Activated CD8-positive, alpha-beta memory T cell treated with anti-CD3 and anti-CD28 coated beads for 24 hours (primary cell): ENCODE data around the gene MTRFR.
"Not testable (repeated sequence)": the region's sequence is repeated elsewhere in the genome, so short reads cannot be mapped to it uniquely, and the experiment has no call there.

Experiments used
- DNase-seq: peaks from one replicate; pipeline ENCODE4 v3.0.0-alpha.2; 2020

MTRFR gene

GRCh38 chr12:123250471-123251383, 17.5 kb downstream of the MTRFR start:
- peak; percentile 55 for DNase-seq

- peak; percentile 50 for DNase-seq
Measured at GRCh38 chr12:123251403-123252076, 18.3 kb downstream of the MTRFR start.

GRCh38 chr12:123252365-123252764, 19.1 kb downstream of the MTRFR start:
- not testable (repeated sequence) for DNase-seq

GRCh38 chr12:123253641-123254459, 20.6 kb downstream of the MTRFR start:
- DNase-seq, result no peak

GRCh38 chr12:123254853-123255446, 21.7 kb downstream of the MTRFR start:
- no peak for DNase-seq

- DNase-seq, result no peak
Measured at GRCh38 chr12:123258593-123258992, 25.4 kb downstream of the MTRFR start.

- DNase-seq, result no peak
Measured at GRCh38 chr12:123260081-123260480, 26.8 kb downstream of the MTRFR start.

- DNase-seq, result no peak
Measured at GRCh38 chr12:123261196-123261595, 28.0 kb downstream of the MTRFR start.

- no peak for DNase-seq
Measured at GRCh38 chr12:123263196-123263817, 30.1 kb downstream of the MTRFR start.

- DNase-seq, result no peak
Measured at GRCh38 chr12:123264642-123265041, 31.4 kb downstream of the MTRFR start.

- no peak for DNase-seq
Measured at GRCh38 chr12:123265851-123266678, 32.8 kb downstream of the MTRFR start.

GRCh38 chr12:123266679-123267277, 33.5 kb downstream of the MTRFR start:
- DNase-seq, result no peak

GRCh38 chr12:123267335-123267920, 34.2 kb downstream of the MTRFR start:
- DNase-seq, result no peak

- DNase-seq, result peak; percentile 68
Measured at GRCh38 chr12:123267991-123268843, 35.0 kb downstream of the MTRFR start.

GRCh38 chr12:123268850-123269249, 35.6 kb downstream of the MTRFR start:
- peak; percentile 62 for DNase-seq

GRCh38 chr12:123269395-123269892, 36.2 kb downstream of the MTRFR start:
- DNase-seq, result peak; percentile 76

- peak; percentile 68 for DNase-seq
Measured at GRCh38 chr12:123269896-123270213, 36.6 kb downstream of the MTRFR start.

GRCh38 chr12:123270214-123271000, 37.2 kb downstream of the MTRFR start:
- peak; percentile 73 for DNase-seq
